HCT116 (cell line): Measurements from ENCODE around the gene EMILIN1. TPM values are rescaled to one million over a fixed set of nuclear protein-coding genes. Genes with fewer than 3 reads are reported as not detected.
A peak's percentile ranks its signal among the peaks of the same experiment; 100 is the strongest.

Experiments used
- ATAC-seq: fragments of 200-7000 bp; cut with Tn5 transposase; 2 replicates; pipeline ENCODE4 v1.9.1; 2020; ENCODE audit warnings: mild to moderate bottlenecking, moderate library complexity
- BruUV-seq: library from RNA; stranded (reverse); fragments of 400-500 nt; replicated peaks from 2 replicates; lab custom pipeline; 2021; lab: Mats Ljungman, UMichigan
- CTCF ChIA-PET: fragments of 300-600 bp; sonication (Branson Sonifier 250); formaldehyde crosslinking; loops from one replicate; lab custom pipeline; 2021; ENCODE audit warnings: antibody characterized with exemption; lab: Charles Lee
- POLR2A ChIA-PET: fragments of 300-600, 350-600 bp; sonication (Branson Sonifier 250); formaldehyde crosslinking; loops from one replicate; lab custom pipeline; 2021; ENCODE audit warnings: antibody characterized with exemption; lab: Charles Lee
- RAD21 ChIA-PET, 2 experiments: fragments of 300-600 bp; sonication (Branson Sonifier 250); formaldehyde crosslinking; loops; one replicate each; lab custom pipeline; 2023; ENCODE audit warnings: low total read pairs in 2 of 2; ENCODE audit not compliant: uncharacterized antibody in 2 of 2, unreplicated experiment in 2 of 2, low non-redundant PET in 1 of 2; lab: Charles Lee
- DNase-seq: peaks from one replicate; pipeline ENCODE4 v3.0.0-alpha.2; 2010; ENCODE audit warnings: low read depth, low spot score
- H2AFZ ChIP-seq: fragments of 200-600 bp; shearing (Covaris generic), sonication (generic); 2 replicates; pipeline ENCODE4 v1.6.1; 2017; ENCODE audit warnings: low read depth, mixed run types, mixed read lengths, antibody characterized with exemption, low read length; ENCODE audit not compliant: poor library complexity, severe bottlenecking
- H3K27ac ChIP-seq: 2 replicates; pipeline ENCODE4 v1.5.1; 2012; ENCODE audit warnings: low read depth, low read length
- H3K27me3 ChIP-seq: fragments of 200-600 bp; sonication (generic); 2 replicates; pipeline ENCODE4 v1.6.1; 2016; ENCODE audit warnings: mixed run types, low read length, mixed read lengths; ENCODE audit not compliant: insufficient read depth
- H3K36me3 ChIP-seq, 2 experiments: fragments of 200-500 bp in 1 of 2; fragments of 200-600 bp in 1 of 2; sonication (Bioruptor generic) in 1 of 2; sonication (generic) in 1 of 2; 2 replicates each; pipeline versions ENCODE4 v1.5.1 to v1.6.1; 2014 to 2016; ENCODE audit warnings: low read length in 2 of 2, inconsistent platforms in 1 of 2, mixed read lengths in 1 of 2, mixed run types in 1 of 2; ENCODE audit not compliant: insufficient read depth in 2 of 2, control insufficient read depth in 1 of 2
- H3K4me1 ChIP-seq, 2 experiments: fragments of 200-600 bp in 1 of 2; sonication (generic) in 1 of 2; 2 replicates each; pipeline versions ENCODE4 v1.5.1 to v1.6.1; 2012 to 2017; ENCODE audit warnings: low read length in 2 of 2, inconsistent platforms in 1 of 2, mild to moderate bottlenecking in 1 of 2, mixed read lengths in 1 of 2, mixed run types in 1 of 2, moderate library complexity in 1 of 2; ENCODE audit not compliant: insufficient read depth in 2 of 2, control insufficient read depth in 1 of 2
- H3K4me2 ChIP-seq: fragments of 200-600 bp; sonication (generic); 2 replicates; pipeline ENCODE4 v1.6.1; 2017; ENCODE audit warnings: mixed run types, low read length, mixed read lengths
- H3K4me3 ChIP-seq, 2 experiments: fragments of 200-600 bp in 1 of 2; sonication (generic) in 1 of 2; replicated peaks in 1 of 2; 2 replicates each; pipeline ENCODE4 v1.5.1; 2011 to 2016; ENCODE audit warnings: low read length in 2 of 2, control low read depth in 1 of 2, low read depth in 1 of 2, mild to moderate bottlenecking in 1 of 2, mixed read lengths in 1 of 2, mixed run types in 1 of 2
- H3K79me2 ChIP-seq: fragments of 200-600 bp; sonication (generic); 2 replicates; pipeline ENCODE4 v1.6.1; 2017; ENCODE audit warnings: mild to moderate bottlenecking, mixed run types, low read length, moderate library complexity, mixed read lengths; ENCODE audit not compliant: insufficient read depth
- H3K9ac ChIP-seq: fragments of 200-600 bp; sonication (generic); 2 replicates; pipeline ENCODE4 v1.6.1; 2016; ENCODE audit warnings: low read length, mixed read lengths
- H3K9me2 ChIP-seq: fragments of 200-600 bp; sonication (generic), shearing (Covaris generic); 2 replicates; pipeline ENCODE4 v1.6.1; 2017; ENCODE audit warnings: mixed run types, mild to moderate bottlenecking, moderate library complexity; ENCODE audit not compliant: insufficient read depth
- H3K9me3 ChIP-seq, 2 experiments: fragments of 200-500 bp in 1 of 2; fragments of 200-600 bp in 1 of 2; sonication (Bioruptor generic) in 1 of 2; sonication (generic) in 1 of 2; 2 replicates each; pipeline ENCODE4 v1.6.1; 2014 to 2017; ENCODE audit warnings: low read length in 2 of 2, mixed read lengths in 2 of 2, inconsistent platforms in 1 of 2, low read depth in 1 of 2, mild to moderate bottlenecking in 1 of 2, mixed run types in 1 of 2, moderate library complexity in 1 of 2; ENCODE audit not compliant: control insufficient read depth in 1 of 2, insufficient read depth in 1 of 2
- H4K20me1 ChIP-seq: fragments of 200-600 bp; sonication (generic), shearing (Covaris generic); 2 replicates; pipeline ENCODE4 v1.6.1; 2017; ENCODE audit warnings: mixed run types, mild to moderate bottlenecking, moderate library complexity; ENCODE audit not compliant: insufficient read depth
- CBX3 ChIP-seq: IDR thresholded peaks from 2 replicates; pipeline ENCODE4 v1.6.1; 2012; ENCODE audit warnings: low read depth
- SRF ChIP-seq: IDR thresholded peaks from 2 replicates; pipeline ENCODE4 v1.6.1; 2012; ENCODE audit warnings: low read depth
- TCF7L2 ChIP-seq: IDR thresholded peaks from 2 replicates; pipeline ENCODE4 v1.7.0; 2011; ENCODE audit warnings: borderline replicate concordance, inconsistent platforms; ENCODE audit not compliant: insufficient read depth, insufficient read length; ENCODE audit errors: extremely low read depth
- ZFX ChIP-seq: fragments of 450-650 bp; IDR thresholded peaks from 2 replicates; pipeline ENCODE4 v1.6.1; 2017
- ZNF274 ChIP-seq: fragments of 200-500 bp; sonication (Bioruptor generic); IDR thresholded peaks from 2 replicates; pipeline ENCODE4 v1.6.1; 2014; ENCODE audit warnings: mild to moderate bottlenecking, low read depth, low read length, inconsistent platforms
- intact Hi-C: fragments of 100-400 bp; cut with micrococcal nuclease; formaldehyde crosslinking; loops from 2 replicates; pipeline ENCODE4 v1.10.0; 2022
- total RNA-seq: library from RNA; stranded (reverse); gene quantifications from one replicate; pipeline ENCODE4 v1.2.1, GENCODE V29; 2021; ENCODE audit not compliant: unreplicated experiment
- TF ChIP-seq, protein P1 (sequence below): IDR thresholded peaks from 2 replicates; pipeline ENCODE4 v1.6.1; 2012; ENCODE audit warnings: low read depth
- TF ChIP-seq, protein P2 (sequence below): IDR thresholded peaks from 2 replicates; pipeline ENCODE4 v1.6.1; 2012

EMILIN1 gene
- total RNA-seq, 1 experiment from 2014 or later, result 0.59 TPM

DNA sequence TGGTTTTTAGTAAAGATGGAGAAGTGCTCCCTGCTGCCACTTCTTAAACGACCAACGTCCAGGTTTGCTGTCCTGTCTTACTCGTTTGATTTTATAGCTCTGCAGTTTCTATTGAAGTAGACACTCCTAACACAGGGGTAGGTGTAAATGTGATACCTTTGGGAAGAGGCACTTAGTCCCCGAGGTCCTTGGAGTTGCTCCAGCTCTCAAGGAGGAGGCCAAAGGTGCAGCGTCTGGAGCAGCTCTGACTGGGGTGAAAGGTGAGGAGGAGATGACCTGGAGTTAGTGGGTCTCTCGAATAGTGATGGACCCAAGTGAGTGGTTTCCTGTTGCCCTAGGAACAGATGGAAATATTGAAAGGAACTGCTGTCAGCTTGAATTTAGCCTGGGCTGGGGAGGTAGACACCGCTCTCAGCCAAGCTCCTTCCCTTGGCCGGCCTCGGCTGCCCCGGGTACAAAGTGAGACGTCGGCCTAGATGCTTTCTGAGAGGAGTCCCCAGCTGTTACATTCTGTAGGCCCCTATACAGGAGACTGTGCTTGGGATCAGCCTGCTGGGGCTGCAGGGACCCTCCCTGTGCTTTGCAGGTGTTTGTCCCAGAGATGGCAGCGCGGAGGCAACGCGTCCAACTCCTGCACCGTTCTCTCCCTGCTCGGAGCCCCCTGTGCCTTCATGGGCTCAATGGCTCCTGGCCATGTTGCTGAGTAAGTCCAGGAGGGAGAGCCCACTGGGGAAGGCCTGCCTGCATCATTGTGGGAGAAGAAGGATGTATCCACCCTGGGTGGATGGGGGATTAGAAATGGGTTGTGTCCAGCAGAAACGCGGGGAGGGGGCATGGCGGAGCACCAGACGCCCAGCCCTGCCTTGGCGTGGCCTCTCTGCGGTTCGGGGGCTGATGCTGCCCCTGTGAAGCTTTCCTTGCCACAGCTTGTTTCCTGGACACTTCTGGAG lies 13.6 kb downstream of the EMILIN1 start:
- no peaks in the 10 kb centered on the region for H3K79me2 ChIP-seq
- no TSS peak for BruUV-seq
- H3K4me3 ChIP-seq, result no peak overlapping the region
- H3K9me3 ChIP-seq, result no peaks in the 10 kb centered on the region
- intact Hi-C loops, result no loop called here
- TF ChIP-seq TCF7L2 (no peak), ZFX (0 out of 2 replicates have a peak, but pooled peaks have one; percentile 7)
- TF ChIP-seq, all 23 proteins: peak for 1
- no peaks in the 10 kb centered on the region for H3K36me3 ChIP-seq
- no peak overlapping the region for H3K4me2 ChIP-seq
- RAD21 ChIA-PET, result no interaction called here
- H3K27ac ChIP-seq, result no peak overlapping the region
- ATAC-seq (no peak), DNase-seq (no peak)
- no peak overlapping the region for H3K9ac ChIP-seq
- no peak overlapping the region for H2AFZ ChIP-seq
- POLR2A ChIA-PET, result no interaction called here
- H3K4me1 ChIP-seq, result peaks cover 0 to 16% of the 10 kb centered on the region in 2 experiments; a peak in 3 of 4 replicates
- H4K20me1 ChIP-seq, result no peaks in the 10 kb centered on the region
- no peaks in the 10 kb centered on the region for H3K9me2 ChIP-seq
- CTCF ChIA-PET, result no interaction called here
- H3K27me3 ChIP-seq, result no peaks in the 10 kb centered on the region

DNA sequence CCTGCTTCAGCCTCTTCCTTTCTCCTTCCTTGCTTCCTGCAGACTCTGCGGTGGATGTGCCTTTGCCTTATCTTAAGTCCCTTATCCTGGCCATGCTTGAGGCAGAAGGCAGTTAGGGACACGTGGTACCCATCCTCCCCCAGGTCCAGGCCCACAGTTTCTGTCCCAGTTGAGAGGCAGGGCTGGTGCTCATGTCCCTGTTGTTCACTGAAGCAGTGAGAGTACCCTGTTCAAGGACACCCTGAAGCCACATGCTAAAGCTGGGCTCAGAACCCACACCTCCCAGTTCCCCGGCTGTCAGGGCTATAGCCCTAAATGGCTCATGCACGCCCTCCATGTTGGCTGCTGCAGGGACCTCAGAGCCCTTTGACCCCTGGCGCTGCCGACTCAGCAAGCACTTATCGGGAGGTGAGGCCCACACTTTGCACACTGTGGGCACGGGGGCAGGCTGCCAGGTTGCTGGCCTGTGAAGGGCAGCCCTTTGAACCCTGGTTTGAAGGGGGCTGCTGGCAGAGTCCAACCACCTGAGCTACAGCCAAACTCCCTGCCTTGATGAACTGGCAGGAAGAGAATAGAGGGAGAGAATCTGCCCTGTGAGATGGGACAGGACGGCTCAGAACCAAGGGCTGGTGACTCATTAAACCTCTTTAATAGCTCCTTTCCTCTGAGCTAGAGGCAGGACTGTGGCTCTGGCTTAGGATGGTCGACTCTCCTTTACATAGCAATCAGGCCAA lies 14.4 kb downstream of the EMILIN1 start:
- Histone ChIP-seq H3K36me3 (no peaks in the 10 kb centered on the region), H3K9me2 (no peaks in the 10 kb centered on the region), H4K20me1 (no peaks in the 10 kb centered on the region), H3K4me3 (no peak overlapping the region), H3K9me3 (no peaks in the 10 kb centered on the region), H3K27ac (no peak overlapping the region), H2AFZ (no peak overlapping the region), H3K79me2 (no peaks in the 10 kb centered on the region), H3K4me2 (no peak overlapping the region), H3K9ac (no peak overlapping the region), H3K4me1 (peaks cover 0 to 9% of the 10 kb centered on the region in 2 experiments; a peak in 1 of 4 replicates), H3K27me3 (no peaks in the 10 kb centered on the region)
- ChIA-PET RAD21 (no interaction called here), CTCF (no interaction called here), POLR2A (no interaction called here)
- no peak for ATAC-seq
- TF ChIP-seq, protein P1, sequence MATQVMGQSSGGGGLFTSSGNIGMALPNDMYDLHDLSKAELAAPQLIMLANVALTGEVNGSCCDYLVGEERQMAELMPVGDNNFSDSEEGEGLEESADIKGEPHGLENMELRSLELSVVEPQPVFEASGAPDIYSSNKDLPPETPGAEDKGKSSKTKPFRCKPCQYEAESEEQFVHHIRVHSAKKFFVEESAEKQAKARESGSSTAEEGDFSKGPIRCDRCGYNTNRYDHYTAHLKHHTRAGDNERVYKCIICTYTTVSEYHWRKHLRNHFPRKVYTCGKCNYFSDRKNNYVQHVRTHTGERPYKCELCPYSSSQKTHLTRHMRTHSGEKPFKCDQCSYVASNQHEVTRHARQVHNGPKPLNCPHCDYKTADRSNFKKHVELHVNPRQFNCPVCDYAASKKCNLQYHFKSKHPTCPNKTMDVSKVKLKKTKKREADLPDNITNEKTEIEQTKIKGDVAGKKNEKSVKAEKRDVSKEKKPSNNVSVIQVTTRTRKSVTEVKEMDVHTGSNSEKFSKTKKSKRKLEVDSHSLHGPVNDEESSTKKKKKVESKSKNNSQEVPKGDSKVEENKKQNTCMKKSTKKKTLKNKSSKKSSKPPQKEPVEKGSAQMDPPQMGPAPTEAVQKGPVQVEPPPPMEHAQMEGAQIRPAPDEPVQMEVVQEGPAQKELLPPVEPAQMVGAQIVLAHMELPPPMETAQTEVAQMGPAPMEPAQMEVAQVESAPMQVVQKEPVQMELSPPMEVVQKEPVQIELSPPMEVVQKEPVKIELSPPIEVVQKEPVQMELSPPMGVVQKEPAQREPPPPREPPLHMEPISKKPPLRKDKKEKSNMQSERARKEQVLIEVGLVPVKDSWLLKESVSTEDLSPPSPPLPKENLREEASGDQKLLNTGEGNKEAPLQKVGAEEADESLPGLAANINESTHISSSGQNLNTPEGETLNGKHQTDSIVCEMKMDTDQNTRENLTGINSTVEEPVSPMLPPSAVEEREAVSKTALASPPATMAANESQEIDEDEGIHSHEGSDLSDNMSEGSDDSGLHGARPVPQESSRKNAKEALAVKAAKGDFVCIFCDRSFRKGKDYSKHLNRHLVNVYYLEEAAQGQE, result no peak
- TF ChIP-seq SRF (no peak), ZNF274 (no peak), CBX3 (no peak)
- TF ChIP-seq, protein P2, sequence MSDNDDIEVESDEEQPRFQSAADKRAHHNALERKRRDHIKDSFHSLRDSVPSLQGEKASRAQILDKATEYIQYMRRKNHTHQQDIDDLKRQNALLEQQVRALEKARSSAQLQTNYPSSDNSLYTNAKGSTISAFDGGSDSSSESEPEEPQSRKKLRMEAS, result no peak
- intact Hi-C loops, result no loop called here
- no peak for DNase-seq
- BruUV-seq, result no TSS peak
